Trophoblast cell (in vitro differentiated cells and primary cell): ENCODE data around the gene SNPH. TPM values are rescaled to one million over a fixed set of nuclear protein-coding genes. Genes with fewer than 3 reads are reported as not detected.
A peak's percentile ranks its signal among the peaks of the same experiment; 100 is the strongest.
"Not testable (repeated sequence)": the region's sequence is repeated elsewhere in the genome, so short reads cannot be mapped to it uniquely, and the experiment has no call there.

Source experiments
- DNase-seq, 2 donors: peaks; one replicate each; pipeline ENCODE4 v3.0.0-alpha.2; 2016
- H2AFZ ChIP-seq: 2 replicates; pipeline ENCODE4 v1.6.1; 2013; ENCODE audit warnings: low read length, moderate library complexity, mild to moderate bottlenecking; ENCODE audit not compliant: insufficient read depth, poor library complexity
- H2AK5ac ChIP-seq: 2 replicates; pipeline ENCODE4 v1.6.1; 2013; ENCODE audit warnings: mild to moderate bottlenecking, low read length
- H2BK120ac ChIP-seq: 2 replicates; pipeline ENCODE4 v1.6.1; 2013; ENCODE audit warnings: low read length, mild to moderate bottlenecking, moderate library complexity; ENCODE audit not compliant: insufficient read depth, poor library complexity
- H2BK12ac ChIP-seq: 2 replicates; pipeline ENCODE4 v1.6.1; 2013; ENCODE audit warnings: mild to moderate bottlenecking, low read length, moderate library complexity
- H2BK5ac ChIP-seq: 2 replicates; pipeline ENCODE4 v1.6.1; 2013; ENCODE audit warnings: low read length, low read depth, moderate library complexity, mild to moderate bottlenecking; ENCODE audit not compliant: poor library complexity
- H3K14ac ChIP-seq: 2 replicates; pipeline ENCODE4 v1.6.1; 2013; ENCODE audit warnings: mild to moderate bottlenecking, low read length
- H3K18ac ChIP-seq: 2 replicates; pipeline ENCODE4 v1.6.1; 2013; ENCODE audit warnings: mild to moderate bottlenecking, low read length
- H3K23ac ChIP-seq: 2 replicates; pipeline ENCODE4 v1.6.1; 2013; ENCODE audit warnings: low read length
- H3K27ac ChIP-seq: 2 replicates; pipeline ENCODE4 v1.5.1; 2013; ENCODE audit warnings: low read depth, mild to moderate bottlenecking, inconsistent platforms, low read length, moderate library complexity
- H3K27me3 ChIP-seq: 2 replicates; pipeline ENCODE4 v1.6.1; 2013; ENCODE audit warnings: inconsistent platforms, mild to moderate bottlenecking, low read length, moderate library complexity; ENCODE audit not compliant: insufficient read depth
- H3K36me3 ChIP-seq, 2 experiments: 1 replicate in 1 of 2; 2 replicates in 1 of 2; pipeline ENCODE4 v1.6.1; 2013; ENCODE audit warnings: low read length in 2 of 2, mild to moderate bottlenecking in 2 of 2, moderate library complexity in 1 of 2; ENCODE audit not compliant: insufficient read depth in 2 of 2, control insufficient read depth in 1 of 2
- H3K4ac ChIP-seq: 2 replicates; pipeline ENCODE4 v1.6.1; 2013; ENCODE audit warnings: low read depth, mild to moderate bottlenecking, low read length, moderate library complexity
- H3K4me1 ChIP-seq, 2 experiments: 1 replicate in 1 of 2; 2 replicates in 1 of 2; pipeline ENCODE4 v1.6.1; 2013; ENCODE audit warnings: low read length in 2 of 2, mild to moderate bottlenecking in 2 of 2, moderate library complexity in 1 of 2; ENCODE audit not compliant: insufficient read depth in 2 of 2, control insufficient read depth in 1 of 2
- H3K4me2 ChIP-seq: 2 replicates; pipeline ENCODE4 v1.6.1; 2013; ENCODE audit warnings: inconsistent platforms, mild to moderate bottlenecking, low read length, moderate library complexity
- H3K4me3 ChIP-seq: 2 replicates; pipeline ENCODE4 v1.5.1; 2013; ENCODE audit warnings: mild to moderate bottlenecking, low read depth, low read length, inconsistent platforms
- H3K79me1 ChIP-seq: one replicate; pipeline ENCODE4 v1.6.1; 2013; ENCODE audit warnings: low read length
- H3K79me2 ChIP-seq: 2 replicates; pipeline ENCODE4 v1.6.1; 2013; ENCODE audit warnings: low read length, mild to moderate bottlenecking; ENCODE audit not compliant: control insufficient read depth, insufficient read depth, poor library complexity
- H3K9ac ChIP-seq: 2 replicates; pipeline ENCODE4 v1.6.1; 2013; ENCODE audit warnings: mild to moderate bottlenecking, low read length
- H3K9me3 ChIP-seq: 2 replicates; pipeline ENCODE4 v1.6.1; 2013; ENCODE audit warnings: low read depth, mild to moderate bottlenecking, control low read depth, inconsistent platforms, low read length; ENCODE audit not compliant: insufficient read depth
- H4K12ac ChIP-seq: 2 replicates; pipeline ENCODE4 v1.6.1; 2013; ENCODE audit warnings: low read depth, mild to moderate bottlenecking, low read length, moderate library complexity
- H4K8ac ChIP-seq: 2 replicates; pipeline ENCODE4 v1.6.1; 2013; ENCODE audit warnings: low read depth, mild to moderate bottlenecking, low read length, moderate library complexity
- H4K91ac ChIP-seq: one replicate; pipeline ENCODE4 v1.6.1; 2013; ENCODE audit warnings: low read depth, mild to moderate bottlenecking, low read length, moderate library complexity
- WGBS: extraction: QIAGEN DNeasy Blood & Tissue Kit; methylation state at CpG from one replicate; pipeline ENCODE4 v1.1.7; 2013; ENCODE audit warnings: missing lambda C conversion rate; ENCODE audit not compliant: insufficient read length, insufficient coverage; ENCODE audit errors: extremely low coverage; 5-methylcytosine and 5-hydroxymethylcytosine counted together
- polyA plus RNA-seq: library from polyadenylated mRNA; stranded (reverse); fragments of 200-250 nt; gene quantifications from 2 replicates; pipeline ENCODE4 v1.2.3, GENCODE V29; 2013

SNPH gene
- polyA plus RNA-seq = 0.32 and 0.42 TPM in 2 replicates

GRCh38 chr20:1266167-1266973 is at the start of gene SNPH:
Gene SNPH, plus strand, starts transcription at chr20:1266294. Its CDS starts 29,946 bp downstream, at chr20:1296240.
- Histone ChIP-seq H3K4me2 (peak within 1 kb of the TSS; percentile 93), H3K9me3 (no peaks in the 10 kb centered on the region), H2BK120ac (no peak within 1 kb of the TSS), H3K79me1 (no peaks in the 10 kb centered on the region), H2BK5ac (no peak within 1 kb of the TSS), H3K4me1 (peaks cover 0 to 6% of the 10 kb centered on the region in 2 experiments), H4K8ac (peak within 1 kb of the TSS; percentile 24), H2BK12ac (no peak within 1 kb of the TSS), H3K9ac (no peak within 1 kb of the TSS), H3K36me3 (no peaks in the 10 kb centered on the region), H2AFZ (peak within 1 kb of the TSS; percentile 80), H3K79me2 (no peaks in the 10 kb centered on the region), H3K18ac (no peak within 1 kb of the TSS), H3K4ac (no peak within 1 kb of the TSS), H4K12ac (no peak within 1 kb of the TSS), H2AK5ac (no peak within 1 kb of the TSS), H3K23ac (no peak within 1 kb of the TSS), H3K14ac (no peak within 1 kb of the TSS), H3K4me3 (peak within 1 kb of the TSS; percentile 67), H3K27me3 (no peaks in the 10 kb centered on the region), H3K27ac (no peak within 1 kb of the TSS), H4K91ac (no peak within 1 kb of the TSS)
- peak in 1 of 2 donors; percentile 51 for DNase-seq
- WGBS = no CpG with 5 or more reads among the region's 61 CpGs

- not testable (repeated sequence) for H3K4ac ChIP-seq, H3K9me3 ChIP-seq, H3K79me2 ChIP-seq
These were observed 49.3 kb upstream of the SNPH start for GRCh38 chr20:1216527-1217427.

GRCh38 chr20:1222750-1223149 is 43.3 kb upstream of the SNPH start:
- not testable (repeated sequence) for H3K14ac ChIP-seq, H3K36me3 ChIP-seq, H3K18ac ChIP-seq, H3K27me3 ChIP-seq, DNase-seq, H3K79me2 ChIP-seq, H3K4me1 ChIP-seq, H2AK5ac ChIP-seq, H2BK12ac ChIP-seq, H3K9me3 ChIP-seq, H3K79me1 ChIP-seq, H3K9ac ChIP-seq, H3K4ac ChIP-seq, H3K23ac ChIP-seq, H2AFZ ChIP-seq, H3K4me2 ChIP-seq, H2BK5ac ChIP-seq, H4K8ac ChIP-seq, H3K27ac ChIP-seq, H4K12ac ChIP-seq, H2BK120ac ChIP-seq, H3K4me3 ChIP-seq, H4K91ac ChIP-seq
- WGBS = no CpG with 5 or more reads among the region's 4 CpGs

More at GRCh38 chr20:1216527-1217427, 49.3 kb upstream of the SNPH start:
- H3K9ac ChIP-seq, H3K27me3 ChIP-seq, H4K8ac ChIP-seq, H3K36me3 ChIP-seq, H3K27ac ChIP-seq, H3K23ac ChIP-seq, H3K14ac ChIP-seq, H2AK5ac ChIP-seq, H2BK12ac ChIP-seq, H3K4me1 ChIP-seq, H3K4me2 ChIP-seq, H2BK5ac ChIP-seq, H3K18ac ChIP-seq, H4K12ac ChIP-seq, DNase-seq, H2AFZ ChIP-seq, H3K79me1 ChIP-seq, H4K91ac ChIP-seq, H3K4me3 ChIP-seq, H2BK120ac ChIP-seq: not testable (repeated sequence)
- WGBS = no CpG with 5 or more reads among the region's 19 CpGs

- Histone ChIP-seq H2AFZ (no peak overlapping the region), H4K91ac (no peak overlapping the region), H3K79me1 (peaks cover 6% of the 10 kb centered on the region), H3K36me3 (no peaks in the 10 kb centered on the region), H3K23ac (no peak overlapping the region), H2AK5ac (no peak overlapping the region), H3K4ac (no peak overlapping the region), H4K12ac (no peak overlapping the region), H3K18ac (no peak overlapping the region), H3K4me2 (no peak overlapping the region), H3K4me3 (no peak overlapping the region), H3K4me1 (peaks cover 0 to 4% of the 10 kb centered on the region in 2 experiments), H3K14ac (no peak overlapping the region), H2BK5ac (no peak overlapping the region), H3K9me3 (peaks cover 2% of the 10 kb centered on the region), H3K79me2 (peaks cover 2% of the 10 kb centered on the region), H3K27me3 (no peaks in the 10 kb centered on the region), H3K27ac (no peak overlapping the region), H2BK12ac (no peak overlapping the region), H2BK120ac (no peak overlapping the region), H4K8ac (no peak overlapping the region), H3K9ac (no peak overlapping the region)
- WGBS = no CpG with 5 or more reads among the region's 20 CpGs
- no peak for DNase-seq
These were observed 41.7 kb upstream of the SNPH start for GRCh38 chr20:1224205-1224890.
